DMS 273 (cell line): ENCODE measurements around the gene TVP23C.

ENCODE experiments used
- DNase-seq: peaks from one replicate; lab custom pipeline; 2025; ENCODE audit not compliant: unreplicated experiment; lab: John Stamatoyannopoulos, UW

The TVP23C gene

DNA sequence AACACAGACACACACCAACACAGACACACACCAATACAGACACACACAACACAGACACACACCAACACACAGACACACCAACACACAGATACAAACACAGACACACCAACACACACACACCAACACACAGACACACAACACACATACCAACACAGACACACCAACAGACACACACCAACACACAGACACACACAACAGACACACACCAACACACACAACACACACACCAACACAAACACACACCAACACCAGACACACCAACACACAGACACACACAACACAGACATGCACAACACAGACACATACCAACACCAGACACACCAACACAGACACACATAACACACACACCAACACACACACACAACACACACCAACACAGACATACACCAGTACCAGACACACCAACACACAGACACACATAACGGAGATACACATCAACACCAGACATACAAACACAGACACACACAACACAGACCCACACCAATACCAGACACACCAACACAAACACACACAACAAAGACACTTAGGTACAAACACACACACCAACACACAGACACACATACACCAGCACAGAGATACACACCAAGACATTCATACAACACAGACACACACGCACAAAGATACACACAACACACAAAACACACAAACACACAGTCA lies 98.1 kb downstream of the TVP23C start:
- no peak for DNase-seq

DNA sequence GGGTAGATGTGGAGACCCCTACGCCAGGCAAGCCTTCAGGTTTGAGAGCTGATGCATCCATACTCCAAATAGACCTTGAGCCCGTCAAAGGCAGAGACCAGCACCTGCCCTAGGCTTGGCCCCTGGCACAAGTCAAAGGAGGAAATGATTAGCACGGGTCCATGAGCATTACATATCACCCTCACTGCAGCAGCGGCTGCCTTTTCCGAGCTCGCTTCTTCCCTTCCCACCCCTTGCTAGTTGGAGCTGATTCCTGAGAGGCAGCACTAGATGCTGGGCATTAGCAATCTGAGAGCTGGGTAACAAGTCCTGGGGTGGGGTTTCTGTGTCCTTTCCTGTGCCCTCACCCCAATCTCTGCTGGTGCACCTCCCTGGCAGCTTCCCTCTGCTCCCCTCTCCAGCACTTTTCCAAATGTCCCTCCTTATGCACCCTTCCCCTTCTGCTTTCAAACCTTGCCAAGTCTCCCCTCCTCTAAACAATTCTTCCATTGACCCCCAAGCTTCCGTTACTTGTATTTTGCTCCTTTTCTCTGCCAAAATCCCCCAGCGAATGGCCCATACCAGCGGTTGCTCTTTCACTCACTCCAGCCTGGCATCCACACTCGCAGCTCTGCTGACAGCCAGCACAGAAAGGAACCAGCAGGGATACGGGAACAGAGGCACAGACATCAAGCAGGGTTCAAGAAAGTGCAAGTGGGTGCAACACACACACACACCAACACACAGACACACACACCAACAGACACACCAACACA lies 98.9 kb downstream of the TVP23C start:
- peak; percentile 30 for DNase-seq

DNA sequence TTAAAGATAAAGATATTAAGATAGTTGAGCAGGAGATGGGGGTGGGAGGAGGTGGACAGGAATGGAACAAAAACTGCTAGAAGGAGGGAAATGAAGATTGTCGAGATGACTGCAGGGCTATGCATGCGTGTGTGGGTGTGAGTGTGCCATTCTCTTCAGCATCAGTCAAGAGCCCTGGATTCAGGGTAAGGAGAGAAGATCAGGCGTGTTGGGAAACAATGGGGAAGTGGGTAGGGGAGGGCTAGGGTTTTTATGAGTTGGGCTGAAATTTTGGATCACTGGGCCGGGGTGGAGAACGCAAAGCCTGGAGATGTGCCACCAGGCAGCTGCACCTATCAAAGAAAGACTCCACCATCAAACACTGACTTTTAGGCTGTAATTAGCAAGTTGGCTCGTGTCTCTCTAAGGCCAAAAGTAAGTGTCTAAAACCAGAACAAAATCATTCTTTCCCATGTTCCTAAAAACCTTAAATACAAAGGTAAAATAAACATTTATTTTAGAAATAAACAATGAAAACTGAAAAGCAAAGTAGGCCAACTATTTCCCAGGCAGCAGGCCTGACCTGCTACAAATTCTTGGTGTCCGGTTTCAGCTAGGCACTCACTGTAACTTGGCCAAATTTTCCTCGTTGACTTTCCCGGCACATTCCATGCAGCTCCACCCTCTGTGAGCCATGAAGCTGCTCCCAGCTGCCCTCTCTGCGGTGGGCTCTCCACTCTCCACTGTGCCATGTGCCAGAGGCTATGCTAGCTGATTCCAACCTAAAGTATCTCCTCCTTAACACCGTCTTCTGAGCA lies 100.1 kb downstream of the TVP23C start:
- peak; percentile 69 for DNase-seq

DNA sequence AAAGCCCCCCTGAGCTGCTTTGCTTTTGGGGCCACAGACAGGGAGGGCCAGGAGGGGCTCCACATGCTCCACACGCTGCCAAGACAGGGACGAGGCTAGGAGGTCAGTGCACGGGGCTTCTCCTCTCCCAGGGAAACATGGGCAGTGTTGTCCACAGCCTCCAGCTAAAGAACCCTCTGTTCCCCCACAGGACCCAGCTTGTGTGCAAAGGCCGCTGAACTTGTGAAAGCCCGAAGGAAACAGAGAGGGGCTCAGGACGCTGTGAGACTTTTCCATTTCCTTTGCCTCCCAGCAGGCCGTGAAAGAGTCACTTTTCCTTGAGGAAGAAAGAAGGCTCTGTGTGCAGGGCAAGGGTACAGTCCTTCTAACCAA lies 105.6 kb downstream of the TVP23C start:
- peak; percentile 29 for DNase-seq

DNA sequence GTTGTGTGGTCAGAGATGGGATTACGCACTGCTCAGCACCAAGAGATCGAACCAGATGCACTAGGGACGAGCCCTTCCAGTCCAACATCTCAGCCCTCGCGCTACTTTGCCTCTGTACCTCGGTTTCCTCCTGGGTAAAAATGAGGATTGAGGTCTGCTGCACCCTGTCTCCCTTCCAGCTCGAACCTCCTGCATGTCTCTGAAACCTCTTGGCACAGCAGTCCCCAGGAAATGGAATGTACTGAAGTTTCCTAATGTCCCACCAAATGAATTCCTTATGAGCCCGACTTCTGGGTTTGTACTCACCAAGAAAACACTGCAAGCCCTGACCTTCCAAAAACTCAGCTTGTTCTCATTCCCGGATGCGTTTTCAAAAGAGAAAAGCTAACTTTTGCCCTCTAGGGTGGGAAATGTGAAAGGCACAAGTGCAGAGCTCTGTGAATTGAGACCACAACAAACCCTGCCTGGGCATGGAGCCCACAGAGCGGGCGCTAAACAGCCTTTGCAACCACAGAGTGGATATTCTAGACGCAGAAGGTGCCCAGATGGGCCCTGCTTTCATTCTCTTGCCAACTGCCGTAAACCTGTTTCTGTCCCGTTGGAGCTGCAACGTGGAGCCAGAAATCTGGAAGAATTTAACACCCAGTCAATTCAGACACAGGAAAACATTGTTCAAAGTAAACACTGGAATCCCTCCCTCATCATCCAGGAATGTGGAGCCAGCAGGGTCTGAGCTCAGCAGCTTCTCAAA lies 106.1 kb downstream of the TVP23C start:
- peak; percentile 96 for DNase-seq

DNA sequence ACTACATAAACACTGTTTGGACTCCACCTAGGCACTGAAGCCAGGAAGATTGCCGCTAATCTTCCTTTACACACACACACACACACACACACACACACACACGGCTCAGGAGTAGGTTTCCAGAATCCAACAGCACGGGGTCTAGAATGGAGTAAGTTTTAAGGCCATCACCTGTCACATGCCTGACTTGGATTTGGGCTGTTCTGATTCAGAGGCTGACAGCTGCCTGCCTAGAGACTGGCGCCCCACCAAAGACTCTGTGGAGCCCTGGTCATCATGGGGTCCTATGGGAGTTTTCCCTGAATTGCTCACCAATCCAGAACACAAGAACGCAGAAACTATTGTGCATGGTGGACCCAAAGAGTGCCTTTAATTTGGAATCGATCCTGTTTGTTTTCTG lies 106.8 kb downstream of the TVP23C start:
- peak; percentile 13 for DNase-seq

DNA sequence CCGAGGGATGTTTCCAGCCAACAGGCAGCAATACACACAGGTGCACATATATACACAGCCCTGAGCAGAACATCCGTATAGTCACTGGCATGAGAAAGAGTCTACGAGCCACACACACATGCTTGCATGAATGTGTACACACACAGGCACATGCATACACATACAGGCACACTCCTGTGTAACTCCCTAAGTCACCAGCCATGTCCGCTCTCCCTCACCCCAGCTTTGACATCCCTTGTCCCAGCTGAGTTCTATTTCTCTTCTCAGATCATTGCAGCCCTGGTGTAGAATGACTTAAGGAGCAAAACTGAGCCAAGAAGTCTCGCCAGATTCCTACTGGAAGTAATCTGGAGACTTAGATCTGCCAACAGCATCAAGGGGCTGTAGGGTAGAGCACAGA lies 108.9 kb downstream of the TVP23C start:
- no peak for DNase-seq

DNA sequence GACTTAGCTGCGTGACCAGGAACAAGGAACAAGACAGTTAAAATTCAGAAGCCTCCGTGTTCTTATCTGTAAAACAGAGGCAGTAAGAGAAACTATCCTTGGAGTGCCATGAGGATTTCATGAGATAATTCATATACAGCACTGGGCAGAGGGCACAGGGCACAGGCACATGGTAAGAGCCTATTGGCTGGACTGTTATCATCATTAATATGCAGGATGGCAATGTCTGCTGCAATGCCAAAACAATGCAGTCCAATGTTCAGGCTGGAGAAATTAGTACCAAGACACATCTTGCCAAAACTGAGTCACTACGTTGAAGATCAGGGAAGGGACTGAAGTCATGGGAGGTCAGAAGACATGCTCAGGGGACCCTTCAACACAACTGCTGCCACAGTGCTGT lies 109.5 kb downstream of the TVP23C start:
- no peak for DNase-seq

DNA sequence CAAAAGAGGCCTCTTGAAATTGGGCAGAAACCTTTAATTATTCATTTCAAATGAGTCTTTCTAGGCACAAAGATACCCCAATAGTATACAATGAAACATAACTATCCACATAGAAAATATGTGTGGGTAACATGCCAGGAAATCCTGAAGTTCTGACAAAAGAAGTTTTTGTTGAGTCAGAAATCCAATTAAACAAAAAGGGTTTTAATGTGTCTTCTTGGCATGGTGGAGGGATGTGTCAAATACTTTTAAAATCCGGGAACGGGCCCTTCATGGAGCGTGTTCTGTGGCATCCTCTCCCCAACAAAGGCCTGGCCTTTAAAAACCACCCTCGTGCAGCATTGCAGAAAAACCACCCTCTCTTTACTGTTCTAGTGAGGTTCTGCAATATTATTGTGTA lies 110.0 kb downstream of the TVP23C start:
- no peak for DNase-seq

DNA sequence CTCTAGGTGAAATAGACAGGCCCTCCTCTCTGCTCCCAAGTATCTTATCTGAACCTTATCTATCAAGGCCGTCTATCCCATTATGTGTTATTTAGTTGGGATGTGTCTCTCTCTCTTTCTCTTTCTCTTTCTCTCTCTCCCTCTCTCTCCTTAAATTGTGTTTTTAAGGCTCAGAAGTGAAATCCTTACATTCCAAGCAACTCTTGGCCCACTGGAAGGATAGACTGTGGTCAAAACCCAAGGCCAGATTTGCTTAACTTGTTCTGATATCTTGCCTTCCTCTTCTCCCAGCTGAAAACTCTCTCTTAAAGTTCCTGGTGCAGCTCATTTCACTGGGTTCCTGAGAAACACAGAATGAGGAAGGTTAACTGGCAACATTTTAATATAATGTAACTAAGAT lies 110.5 kb downstream of the TVP23C start:
- DNase-seq, result no peak
